Fibroblast of lung (primary cell): ENCODE data around the gene AQP2.

Experiments used
- EZH2 ChIP-seq: IDR thresholded peaks from 2 replicates; pipeline ENCODE4 v1.5.1; 2012; ENCODE audit warnings: low read length, control low read depth, mild to moderate bottlenecking; ENCODE audit errors: missing control alignments
- TF ChIP-seq, protein P1 (sequence below), 2 donors: IDR thresholded peaks in 1 of 2; conservative IDR thresholded peaks in 1 of 2; 1 replicate in 1 of 2; 2 replicates in 1 of 2; pipeline ENCODE4 v1.5.1; 2011 to 2012; ENCODE audit warnings: low read length in 2 of 2, control low read depth in 1 of 2, inconsistent platforms in 1 of 2, low read depth in 1 of 2, mild to moderate bottlenecking in 1 of 2

DNA sequence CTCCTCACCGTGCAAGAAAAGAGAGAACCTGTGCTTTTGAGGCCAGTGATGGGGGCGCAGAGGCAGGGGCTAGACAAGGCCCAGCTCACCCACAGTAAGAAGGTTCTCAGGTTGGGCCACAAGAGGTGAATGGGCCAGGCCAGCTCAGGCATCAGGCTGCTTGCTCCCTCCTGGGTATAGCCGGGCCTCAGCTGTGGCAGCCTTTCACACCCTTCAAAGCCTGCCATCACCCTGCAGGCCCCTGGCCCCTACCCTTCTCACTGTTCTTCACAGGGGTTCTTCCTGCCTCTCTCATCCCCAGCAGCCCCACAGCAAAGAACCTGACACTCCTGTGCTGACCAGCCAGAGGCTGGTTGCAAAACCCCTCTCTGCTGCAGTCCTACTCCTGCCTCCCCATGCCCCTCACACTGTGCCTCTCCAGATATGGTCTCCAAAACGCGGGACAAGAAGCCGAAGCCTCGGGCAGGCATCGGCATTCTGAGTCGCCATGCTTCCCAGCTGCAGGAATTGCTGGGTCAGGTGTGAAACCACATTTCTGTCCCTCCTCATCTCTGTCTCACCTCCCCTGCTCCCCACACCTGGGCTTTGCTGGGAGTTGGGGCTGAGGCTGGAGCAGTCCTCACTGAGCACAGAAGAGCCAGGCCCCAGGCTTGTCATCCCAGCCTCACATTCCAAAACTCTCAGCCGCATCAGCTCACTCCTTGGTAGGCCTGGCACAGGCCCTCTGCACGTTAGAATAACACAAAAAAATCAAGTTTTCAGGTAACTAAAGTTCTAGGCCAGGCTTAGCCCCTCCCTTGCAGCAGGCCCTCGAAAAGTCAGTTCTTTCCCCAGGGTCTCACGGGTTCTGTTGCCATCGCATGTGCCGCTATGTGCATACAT, 40.0 kb upstream of the AQP2 start:
- TF ChIP-seq, protein P1, sequence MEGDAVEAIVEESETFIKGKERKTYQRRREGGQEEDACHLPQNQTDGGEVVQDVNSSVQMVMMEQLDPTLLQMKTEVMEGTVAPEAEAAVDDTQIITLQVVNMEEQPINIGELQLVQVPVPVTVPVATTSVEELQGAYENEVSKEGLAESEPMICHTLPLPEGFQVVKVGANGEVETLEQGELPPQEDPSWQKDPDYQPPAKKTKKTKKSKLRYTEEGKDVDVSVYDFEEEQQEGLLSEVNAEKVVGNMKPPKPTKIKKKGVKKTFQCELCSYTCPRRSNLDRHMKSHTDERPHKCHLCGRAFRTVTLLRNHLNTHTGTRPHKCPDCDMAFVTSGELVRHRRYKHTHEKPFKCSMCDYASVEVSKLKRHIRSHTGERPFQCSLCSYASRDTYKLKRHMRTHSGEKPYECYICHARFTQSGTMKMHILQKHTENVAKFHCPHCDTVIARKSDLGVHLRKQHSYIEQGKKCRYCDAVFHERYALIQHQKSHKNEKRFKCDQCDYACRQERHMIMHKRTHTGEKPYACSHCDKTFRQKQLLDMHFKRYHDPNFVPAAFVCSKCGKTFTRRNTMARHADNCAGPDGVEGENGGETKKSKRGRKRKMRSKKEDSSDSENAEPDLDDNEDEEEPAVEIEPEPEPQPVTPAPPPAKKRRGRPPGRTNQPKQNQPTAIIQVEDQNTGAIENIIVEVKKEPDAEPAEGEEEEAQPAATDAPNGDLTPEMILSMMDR (conservative IDR thresholded peaks at IDR 0.05 in 1 of 2, IDR thresholded peaks at IDR 0.05 in 1 of 2; ENCODE audit: low read depth in 1 of 2, low read length in 2 of 2), result no peak
- TF ChIP-seq EZH2, result no peak
